GM18520 (cell line): ENCODE measurements around the gene RAX.

Source experiments
- ATAC-seq: cut with Tn5 transposase; IDR thresholded peaks from one replicate; pipeline ENCODE4 v1.9.1; 2021; ENCODE audit not compliant: unreplicated experiment

Gene RAX

GRCh38 chr18:59272891-59273758 is at the start of gene RAX:
TSS of gene RAX (minus strand) at chr18:59273454. CDS start at chr18:59273206, 248 bp downstream.
- no peak for ATAC-seq

- ATAC-seq = no peak
Observed at GRCh38 chr18:59318460-59319050, 45.3 kb upstream of the RAX start, which contains the start of gene CPLX4. TSS of gene CPLX4 (minus strand) at chr18:59318649. CDS start at chr18:59318462, 187 bp downstream.

GRCh38 chr18:59311631-59312030 is 38.4 kb upstream of the RAX start:
- no peak for ATAC-seq

- no peak for ATAC-seq
Observed at GRCh38 chr18:59308938-59309260, 35.6 kb upstream of the RAX start.

- peak; percentile 47 for ATAC-seq
Observed at GRCh38 chr18:59308248-59308937, 35.1 kb upstream of the RAX start.

- no peak for ATAC-seq
Observed at GRCh38 chr18:59306640-59307039, 33.4 kb upstream of the RAX start.

GRCh38 chr18:59305295-59305694 is 32.0 kb upstream of the RAX start:
- no peak for ATAC-seq

GRCh38 chr18:59303656-59304195 is 30.5 kb upstream of the RAX start:
- ATAC-seq = no peak

- ATAC-seq = no peak
Observed at GRCh38 chr18:59303006-59303405, 29.8 kb upstream of the RAX start.

GRCh38 chr18:59301929-59302328 is 28.7 kb upstream of the RAX start:
- ATAC-seq = no peak

- ATAC-seq = no peak
Observed at GRCh38 chr18:59300676-59301285, 27.5 kb upstream of the RAX start.

- no peak for ATAC-seq
Observed at GRCh38 chr18:59298871-59299270, 25.6 kb upstream of the RAX start.

GRCh38 chr18:59293317-59293716 is 20.1 kb upstream of the RAX start:
- ATAC-seq = no peak

- ATAC-seq = no peak
Observed at GRCh38 chr18:59286341-59286740, 13.1 kb upstream of the RAX start.

- ATAC-seq = no peak
Observed at GRCh38 chr18:59282341-59282740, 9.1 kb upstream of the RAX start.

- ATAC-seq = no peak
Observed at GRCh38 chr18:59279722-59280121, 6.5 kb upstream of the RAX start.

GRCh38 chr18:59279193-59279592 is 5.9 kb upstream of the RAX start:
- no peak for ATAC-seq

- no peak for ATAC-seq
Observed at GRCh38 chr18:59278793-59279192, 5.5 kb upstream of the RAX start.

- no peak for ATAC-seq
Observed at GRCh38 chr18:59276047-59276446, 2.8 kb upstream of the RAX start.

- no peak for ATAC-seq
Observed at GRCh38 chr18:59275406-59275949, 2.2 kb upstream of the RAX start.

- ATAC-seq = no peak
Observed at GRCh38 chr18:59274533-59274928, 1.3 kb upstream of the RAX start.
